ENCODE measurements around the gene FN3KRP. TPM values are rescaled to one million over a fixed set of nuclear protein-coding genes. Genes with fewer than 3 reads are reported as not detected.

Gene FN3KRP
- total and polyA plus RNA-seq, 2 donors (not counting 3 experiments of a cell fraction or from before 2014, with no cell fraction given) = 22.2 to 35.2 TPM

GRCh38 chr17:82698065-82698973, 18.2 kb upstream of the FN3KRP start, which contains the start of gene RAB40B:
TSS of gene RAB40B (minus strand) at chr17:82698698. CDS start at chr17:82698596, 102 bp downstream.
- H3K36me3 ChIP-seq (ENCODE audit: control insufficient read depth in 2 of 2, extremely low read depth in 1 of 2, insufficient read depth in 2 of 2, low read length in 2 of 2) = no peaks in the 10 kb centered on the region
- H3K79me2 ChIP-seq (ENCODE audit: control insufficient read depth, insufficient read depth, low read length) = no peaks in the 10 kb centered on the region
- H3K9me1 ChIP-seq (replicated peaks; ENCODE audit: control insufficient read depth, extremely low read depth, insufficient read depth, low read length) = no peaks in the 10 kb centered on the region
- DNase-seq (ENCODE audit: low read depth, low spot score) (peak; percentile 99), FAIRE-seq (peak; percentile 93)
- peak within 1 kb of the TSS; percentile 45 to 52 (median 47) for H3K4me3 ChIP-seq (replicated peaks in 1 of 3; ENCODE audit: insufficient read depth in 1 of 3, low read depth in 1 of 3, low read length in 3 of 3)
- ChIA-PET CTCF (interaction anchor here (0.7 to 1.2 kb wide), 3 partner anchors 9 to 84 kb away, joined by 3 read pairs; no protein-coding TSS in a partner anchor), POLR2A (interaction anchor here (0.5 kb wide), 1 partner anchor 74 kb away, joined by 3 read pairs; no protein-coding TSS in a partner anchor)
- H4K20me1 ChIP-seq (replicated peaks; ENCODE audit: control insufficient read depth, extremely low read depth, insufficient read depth, low read length) = no peaks in the 10 kb centered on the region
- dilution Hi-C loops (cut with MboI; ENCODE audit: extremely low pct_ligation_motif_present, low sequenced_read_pairs) (no loop called here), intact Hi-C loops (cut with micrococcal nuclease) (loop anchor here (2.0 kb wide), 1 partner anchor 18 kb away; the partner anchor contains the start of gene FN3KRP)
- peaks cover 3 to 8% of the 10 kb centered on the region in 2 experiments for H3K27me3 ChIP-seq (ENCODE audit: control insufficient read depth in 2 of 2, insufficient read depth in 2 of 2, low read length in 2 of 2)
- H3K4me2 ChIP-seq (ENCODE audit: insufficient read depth, low read length) = peak within 1 kb of the TSS; percentile 53
- H3K27ac ChIP-seq (ENCODE audit: insufficient read depth, low read depth, low read length) = no peak within 1 kb of the TSS
- TF ChIP-seq MAX (IDR thresholded peaks at IDR 0.05; ENCODE audit: insufficient read depth, insufficient read length) (no peak), MYC (IDR thresholded peaks at IDR 0.05; ENCODE audit: low read depth, low read length) (no peak), FOS (IDR thresholded peaks at IDR 0.05; ENCODE audit: borderline replicate concordance, insufficient read depth, low read length) (no peak), POLR2AphosphoS5 (IDR thresholded peaks at IDR 0.05; ENCODE audit: insufficient read depth, low read depth, low read length) (no peak), JUN (IDR thresholded peaks at IDR 0.05; ENCODE audit: borderline replicate concordance, insufficient read depth, insufficient read length, low read depth) (no peak), CTCF (IDR thresholded peaks at IDR 0.05; ENCODE audit: extremely low read depth in 1 of 2, insufficient read depth in 1 of 2, low read depth in 1 of 2, low read length in 2 of 2) (no peak), EZH2 (IDR thresholded peaks at IDR 0.05; ENCODE audit: borderline replicate concordance, low read depth, low read length, severe bottlenecking) (no peak), POLR2A (IDR thresholded peaks at IDR 0.05; ENCODE audit: low read depth, low read length) (no peak), GATA2 (IDR thresholded peaks at IDR 0.05; ENCODE audit: insufficient read depth, insufficient read length, low read depth, low read length) (no peak)
- H3K9me3 ChIP-seq (replicated peaks; ENCODE audit: control insufficient read depth, insufficient read depth, low read length) = peaks cover 4% of the 10 kb centered on the region
- peak within 1 kb of the TSS; percentile 20 for H3K9ac ChIP-seq (replicated peaks; ENCODE audit: extremely low read depth, insufficient read depth, low read length)
- H2AFZ ChIP-seq (ENCODE audit: low read depth, low read length) = peak within 1 kb of the TSS; percentile 88
- peaks cover 5% of the 10 kb centered on the region for H3K4me1 ChIP-seq (ENCODE audit: control insufficient read depth, extremely low read depth, insufficient read depth, low read length)
- BruUV-seq (replicated peaks) = no TSS peak

Measured in endothelial cell of umbilical vein (primary cell).